HepG2 (cell line): ENCODE results near the gene PIM1. TPM values are rescaled to one million over a fixed set of nuclear protein-coding genes. Genes with fewer than 3 reads are reported as not detected.

Experiments
- ATF4 ChIP-seq, 2 experiments: fragments of 450-650 bp in 1 of 2; sonication (generic) in 1 of 2; formaldehyde crosslinking; IDR thresholded peaks; 2 replicates each; pipeline versions ENCODE4 v1.5.0 to v1.8.0; 2020 to 2022; ENCODE audit warnings: mild to moderate bottlenecking in 1 of 2, missing genetic modification reagents in 1 of 2
- ELF1 ChIP-seq: sonication (generic); formaldehyde crosslinking; IDR thresholded peaks from 2 replicates; pipeline ENCODE4 v1.4.0; 2020; ENCODE audit warnings: missing genetic modification reagents
- NFIB ChIP-seq: sonication (generic); formaldehyde crosslinking; IDR thresholded peaks from 2 replicates; pipeline ENCODE4 v1.9.0; 2021; ENCODE audit warnings: missing genetic modification reagents, mild to moderate bottlenecking, borderline replicate concordance
- NR1H2 ChIP-seq: sonication (generic); formaldehyde crosslinking; IDR thresholded peaks from 2 replicates; pipeline ENCODE4 v1.8.1; 2022; ENCODE audit warnings: low read depth, missing genetic modification reagents, borderline replicate concordance
- PATZ1 ChIP-seq: sonication (generic); formaldehyde crosslinking; IDR thresholded peaks from 2 replicates; pipeline ENCODE4 v1.4.0; 2020; ENCODE audit warnings: missing genetic modification reagents
- PAX8 ChIP-seq: sonication (generic); formaldehyde crosslinking; IDR thresholded peaks from 2 replicates; pipeline ENCODE4 v1.8.0; 2022; ENCODE audit warnings: mild to moderate bottlenecking, missing genetic modification reagents, borderline replicate concordance
- PHF21A ChIP-seq: sonication (generic); formaldehyde crosslinking; IDR thresholded peaks from 2 replicates; pipeline ENCODE4 v1.5.0; 2020; ENCODE audit warnings: mild to moderate bottlenecking, missing genetic modification reagents
- REXO4 ChIP-seq: sonication (generic); formaldehyde crosslinking; IDR thresholded peaks from 2 replicates; pipeline ENCODE4 v1.8.0; 2022; ENCODE audit warnings: missing genetic modification reagents, mild to moderate bottlenecking, borderline replicate concordance
- TBP ChIP-seq: sonication (generic); formaldehyde crosslinking; IDR thresholded peaks from 2 replicates; pipeline ENCODE4 v1.5.0; 2020; ENCODE audit warnings: missing genetic modification reagents
- UBTF ChIP-seq: sonication (generic); formaldehyde crosslinking; IDR thresholded peaks from 2 replicates; pipeline ENCODE4 v1.4.0; 2020; ENCODE audit warnings: mild to moderate bottlenecking, missing genetic modification reagents
- ZKSCAN5 ChIP-seq: sonication (generic); formaldehyde crosslinking; IDR thresholded peaks from 2 replicates; pipeline ENCODE4 v1.5.1; 2020; ENCODE audit warnings: mild to moderate bottlenecking, missing genetic modification reagents
- ZNF232 ChIP-seq: sonication (generic); formaldehyde crosslinking; IDR thresholded peaks from 2 replicates; pipeline ENCODE4 v1.4.0; 2020; ENCODE audit warnings: missing genetic modification reagents, borderline replicate concordance
- ZNF891 ChIP-seq: sonication (generic); formaldehyde crosslinking; IDR thresholded peaks from 2 replicates; pipeline ENCODE4 v1.5.0; 2020; ENCODE audit warnings: mild to moderate bottlenecking, missing genetic modification reagents
- polyA plus RNA-seq, 8 experiments: library from polyadenylated mRNA; depleted of rRNA in 3 of 8; stranded (reverse) in 7 of 8; unstranded in 1 of 8; fragments of >200 nt; fragmentation: Illumina TruSeq in 4 of 8; extraction: Trizol in 4 of 8; gene quantifications; 2 replicates each; pipeline versions ENCODE4 v1.2.1 to v1.2.3, GENCODE V29; 2011 to 2016; ENCODE audit warnings: low read depth in 4 of 8, missing spikeins in 1 of 8, mixed read lengths in 1 of 8; ENCODE audit not compliant: insufficient read depth in 1 of 8
- total RNA-seq, 5 experiments: library from RNA; depleted of rRNA; stranded (reverse); fragments of >200 nt; fragmentation: Illumina TruSeq; extraction: Trizol; gene quantifications; 2 replicates each; pipeline ENCODE4 v1.2.3, GENCODE V29; 2016; ENCODE audit warnings: low read depth in 1 of 5
- TF ChIP-seq, protein P1 (sequence below): sonication (generic); formaldehyde crosslinking; IDR thresholded peaks from one replicate; pipeline ENCODE4 v1.5.1; 2020; ENCODE audit warnings: mild to moderate bottlenecking, missing genetic modification reagents; ENCODE audit errors: not compliant biosample characterization

Gene PIM1
- total and polyA plus RNA-seq, 2 of the 13 experiments (the other 11 are each of a cell fraction or from before 2014, with no cell fraction given) = 29.4 to 117 TPM

DNA sequence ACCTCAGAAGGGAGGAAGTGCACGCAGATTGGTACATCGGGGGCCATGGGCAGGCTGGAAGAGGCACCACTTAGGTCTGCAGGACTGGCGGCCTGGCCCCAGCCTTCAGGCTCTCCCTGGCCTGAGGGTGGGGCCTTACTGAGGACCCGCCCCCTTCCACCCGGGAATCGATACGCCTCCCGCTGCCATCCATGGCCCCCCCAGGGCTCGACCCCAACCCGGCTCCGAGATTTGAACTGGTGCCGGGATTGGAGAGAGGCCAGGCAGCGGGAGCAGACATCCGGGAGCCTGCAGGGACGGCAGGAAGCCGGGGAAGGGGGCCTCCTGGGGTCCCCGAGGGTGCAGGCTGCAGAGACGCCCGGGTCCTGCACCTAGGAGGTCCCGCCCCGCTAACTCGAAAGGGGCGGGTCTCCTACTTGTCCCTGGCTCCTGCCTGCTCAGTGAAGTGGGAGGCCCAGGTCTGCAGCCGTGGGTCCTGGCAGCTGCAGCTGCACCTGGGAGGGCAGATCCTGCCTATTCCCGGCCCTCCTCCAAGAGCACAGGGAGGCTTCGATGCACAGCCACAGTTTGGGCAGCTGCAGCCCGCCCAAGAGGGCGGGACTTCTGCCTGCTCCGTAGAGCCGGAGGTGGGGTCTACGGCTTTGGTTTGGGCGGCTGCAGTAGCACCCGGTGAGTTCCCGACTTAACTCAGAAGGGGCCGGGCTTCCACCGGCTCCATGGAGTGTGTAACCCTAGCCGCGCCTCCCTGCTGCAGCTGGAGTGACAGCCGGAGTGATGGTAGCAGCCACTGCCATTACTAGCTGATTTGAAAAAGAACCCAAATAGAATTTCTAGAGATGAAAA lies 52.4 kb downstream of the PIM1 start (continued):
- TF ChIP-seq REXO4 (CRISPR knock-in tag) (no peak; the same call in 1 of the 2 replicates), PATZ1 (CRISPR knock-in tag) (peak; percentile 94), PHF21A (peak; percentile 89; the same call in 1 of the 2 replicates), NFIB (CRISPR knock-in tag) (no peak), TBP (no peak), ZKSCAN5 (CRISPR knock-in tag) (0 out of 2 replicates have a peak, but pooled peaks have one; percentile 58), UBTF (CRISPR knock-in tag) (peak; percentile 83), ZNF891 (no peak), ELF1 (CRISPR knock-in tag) (no peak; the same call in 1 of the 2 replicates), ZNF232 (no peak; the same call in 1 of the 2 replicates), ATF4 (CRISPR knock-in tag; IDR thresholded peaks at IDR 0.05) (no peak), NR1H2 (CRISPR knock-in tag) (no peak), PAX8 (0 out of 2 replicates have a peak, but pooled peaks have one; percentile 64)
- TF ChIP-seq, protein P1, sequence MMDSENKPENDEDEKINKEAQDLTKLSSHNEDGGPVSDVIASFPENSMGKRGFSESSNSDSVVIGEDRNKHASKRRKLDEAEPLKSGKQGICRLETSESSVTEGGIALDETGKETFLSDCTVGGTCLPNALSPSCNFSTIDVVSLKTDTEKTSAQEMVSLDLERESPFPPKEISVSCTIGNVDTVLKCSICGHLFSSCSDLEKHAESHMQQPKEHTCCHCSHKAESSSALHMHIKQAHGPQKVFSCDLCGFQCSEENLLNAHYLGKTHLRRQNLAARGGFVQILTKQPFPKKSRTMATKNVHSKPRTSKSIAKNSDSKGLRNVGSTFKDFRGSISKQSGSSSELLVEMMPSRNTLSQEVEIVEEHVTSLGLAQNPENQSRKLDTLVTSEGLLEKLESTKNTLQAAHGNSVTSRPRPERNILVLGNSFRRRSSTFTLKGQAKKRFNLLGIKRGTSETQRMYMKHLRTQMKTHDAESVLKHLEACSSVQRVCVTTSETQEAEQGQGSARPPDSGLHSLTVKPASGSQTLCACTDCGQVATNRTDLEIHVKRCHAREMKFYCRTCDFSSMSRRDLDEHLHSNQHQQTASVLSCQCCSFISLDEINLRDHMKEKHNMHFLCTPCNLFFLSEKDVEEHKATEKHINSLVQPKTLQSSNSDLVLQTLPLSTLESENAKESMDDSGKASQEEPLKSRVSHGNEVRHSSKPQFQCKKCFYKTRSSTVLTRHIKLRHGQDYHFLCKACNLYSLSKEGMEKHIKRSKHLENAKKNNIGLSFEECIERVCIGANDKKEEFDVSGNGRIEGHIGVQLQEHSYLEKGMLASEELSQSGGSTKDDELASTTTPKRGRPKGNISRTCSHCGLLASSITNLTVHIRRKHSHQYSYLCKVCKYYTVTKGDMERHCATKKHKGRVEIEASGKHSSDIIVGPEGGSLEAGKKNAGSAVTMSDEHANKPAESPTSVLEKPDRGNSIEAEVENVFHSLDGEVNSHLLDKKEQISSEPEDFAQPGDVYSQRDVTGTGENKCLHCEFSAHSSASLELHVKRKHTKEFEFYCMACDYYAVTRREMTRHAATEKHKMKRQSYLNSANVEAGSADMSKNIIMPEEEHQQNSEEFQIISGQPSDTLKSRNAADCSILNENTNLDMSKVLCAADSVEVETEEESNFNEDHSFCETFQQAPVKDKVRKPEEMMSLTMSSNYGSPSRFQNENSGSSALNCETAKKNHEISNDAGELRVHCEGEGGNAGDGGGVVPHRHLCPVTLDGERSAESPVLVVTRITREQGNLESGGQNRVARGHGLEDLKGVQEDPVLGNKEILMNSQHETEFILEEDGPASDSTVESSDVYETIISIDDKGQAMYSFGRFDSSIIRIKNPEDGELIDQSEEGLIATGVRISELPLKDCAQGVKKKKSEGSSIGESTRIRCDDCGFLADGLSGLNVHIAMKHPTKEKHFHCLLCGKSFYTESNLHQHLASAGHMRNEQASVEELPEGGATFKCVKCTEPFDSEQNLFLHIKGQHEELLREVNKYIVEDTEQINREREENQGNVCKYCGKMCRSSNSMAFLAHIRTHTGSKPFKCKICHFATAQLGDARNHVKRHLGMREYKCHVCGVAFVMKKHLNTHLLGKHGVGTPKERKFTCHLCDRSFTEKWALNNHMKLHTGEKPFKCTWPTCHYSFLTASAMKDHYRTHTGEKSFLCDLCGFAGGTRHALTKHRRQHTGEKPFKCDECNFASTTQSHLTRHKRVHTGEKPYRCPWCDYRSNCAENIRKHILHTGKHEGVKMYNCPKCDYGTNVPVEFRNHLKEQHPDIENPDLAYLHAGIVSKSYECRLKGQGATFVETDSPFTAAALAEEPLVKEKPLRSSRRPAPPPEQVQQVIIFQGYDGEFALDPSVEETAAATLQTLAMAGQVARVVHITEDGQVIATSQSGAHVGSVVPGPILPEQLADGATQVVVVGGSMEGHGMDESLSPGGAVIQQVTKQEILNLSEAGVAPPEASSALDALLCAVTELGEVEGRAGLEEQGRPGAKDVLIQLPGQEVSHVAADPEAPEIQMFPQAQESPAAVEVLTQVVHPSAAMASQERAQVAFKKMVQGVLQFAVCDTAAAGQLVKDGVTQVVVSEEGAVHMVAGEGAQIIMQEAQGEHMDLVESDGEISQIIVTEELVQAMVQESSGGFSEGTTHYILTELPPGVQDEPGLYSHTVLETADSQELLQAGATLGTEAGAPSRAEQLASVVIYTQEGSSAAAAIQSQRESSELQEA (CRISPR knock-in tag) = no peak
